GM04503 (cell line): ENCODE results near the gene TEX35.

ENCODE experiments used
- DNase-seq: peaks from one replicate; pipeline ENCODE4 v3.0.0-alpha.2; 2012; ENCODE audit warnings: low read depth

Gene TEX35

GRCh38 chr1:178520803-178521202, 7.9 kb downstream of the TEX35 start:
- no peak for DNase-seq

GRCh38 chr1:178521241-178521640, 8.3 kb downstream of the TEX35 start:
- no peak for DNase-seq

GRCh38 chr1:178527117-178527516, 14.2 kb downstream of the TEX35 start:
- no peak for DNase-seq

GRCh38 chr1:178528228-178528952, 15.5 kb downstream of the TEX35 start:
- DNase-seq, result no peak

GRCh38 chr1:178528953-178529335, 16.0 kb downstream of the TEX35 start:
- DNase-seq, result no peak

- DNase-seq, result no peak
These were observed 16.6 kb downstream of the TEX35 start for GRCh38 chr1:178529364-178530036.

GRCh38 chr1:178530037-178530402, 17.1 kb downstream of the TEX35 start:
- no peak for DNase-seq

- no peak for DNase-seq
These were observed 17.6 kb downstream of the TEX35 start for GRCh38 chr1:178530502-178530901.

- DNase-seq, result no peak
These were observed 19.0 kb downstream of the TEX35 start for GRCh38 chr1:178531887-178532286.

GRCh38 chr1:178532392-178532791, 19.5 kb downstream of the TEX35 start:
- no peak for DNase-seq

GRCh38 chr1:178533121-178533946, 20.4 kb downstream of the TEX35 start:
- DNase-seq, result no peak

- no peak for DNase-seq
These were observed 21.4 kb downstream of the TEX35 start for GRCh38 chr1:178534137-178534868.

GRCh38 chr1:178536329-178536728, 23.4 kb downstream of the TEX35 start:
- no peak for DNase-seq

- peak; percentile 99 for DNase-seq
These were observed 24.0 kb downstream of the TEX35 start for GRCh38 chr1:178536844-178537371.

GRCh38 chr1:178537382-178538090, 24.6 kb downstream of the TEX35 start:
- no peak for DNase-seq

GRCh38 chr1:178538192-178538916, 25.4 kb downstream of the TEX35 start:
- peak; percentile 61 for DNase-seq

- DNase-seq, result no peak
These were observed 26.4 kb downstream of the TEX35 start for GRCh38 chr1:178539291-178539690.

GRCh38 chr1:178540204-178540603, 27.3 kb downstream of the TEX35 start:
- DNase-seq, result no peak

GRCh38 chr1:178540646-178541045, 27.7 kb downstream of the TEX35 start:
- peak; percentile 72 for DNase-seq

- no peak for DNase-seq
These were observed 28.5 kb downstream of the TEX35 start for GRCh38 chr1:178541379-178541778.
